ENCODE results near the gene KLK12.

DNA sequence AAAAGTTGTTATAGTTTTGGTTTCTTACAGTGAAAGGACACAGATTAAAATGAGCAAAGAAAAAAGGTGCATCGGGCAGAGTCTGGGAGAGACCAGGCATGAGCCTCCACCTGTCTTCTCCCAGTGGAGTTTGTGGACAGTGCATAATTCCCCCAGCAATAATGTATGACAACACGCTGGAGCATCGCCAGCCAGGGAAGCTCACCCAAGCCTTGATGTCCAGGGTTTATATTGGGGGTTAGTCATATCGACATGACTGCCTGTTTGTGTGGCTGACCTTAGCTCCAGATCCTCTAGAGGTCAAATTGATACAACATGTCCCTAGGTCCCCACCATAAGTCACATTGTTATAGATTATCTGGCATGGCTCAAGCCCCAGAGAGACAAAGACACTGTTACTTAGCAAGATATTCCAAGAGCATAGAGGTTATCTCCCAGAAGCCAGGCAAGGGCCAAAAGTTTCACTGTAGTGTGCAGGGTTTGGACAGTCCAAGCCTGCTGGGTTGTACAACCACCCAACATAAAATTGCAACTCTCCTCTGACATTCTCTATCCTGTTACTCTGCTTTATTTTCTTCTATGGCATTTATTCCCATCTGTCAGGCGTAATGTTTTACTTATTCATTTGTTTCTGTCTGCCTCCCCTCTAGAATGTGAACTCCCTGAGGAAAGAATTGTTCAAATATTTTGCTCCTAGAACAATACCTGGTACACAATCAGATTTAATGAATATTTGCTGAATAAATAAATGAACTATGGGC lies 35.7 kb upstream of the KLK12 start:
- TF ChIP-seq, protein P1, sequence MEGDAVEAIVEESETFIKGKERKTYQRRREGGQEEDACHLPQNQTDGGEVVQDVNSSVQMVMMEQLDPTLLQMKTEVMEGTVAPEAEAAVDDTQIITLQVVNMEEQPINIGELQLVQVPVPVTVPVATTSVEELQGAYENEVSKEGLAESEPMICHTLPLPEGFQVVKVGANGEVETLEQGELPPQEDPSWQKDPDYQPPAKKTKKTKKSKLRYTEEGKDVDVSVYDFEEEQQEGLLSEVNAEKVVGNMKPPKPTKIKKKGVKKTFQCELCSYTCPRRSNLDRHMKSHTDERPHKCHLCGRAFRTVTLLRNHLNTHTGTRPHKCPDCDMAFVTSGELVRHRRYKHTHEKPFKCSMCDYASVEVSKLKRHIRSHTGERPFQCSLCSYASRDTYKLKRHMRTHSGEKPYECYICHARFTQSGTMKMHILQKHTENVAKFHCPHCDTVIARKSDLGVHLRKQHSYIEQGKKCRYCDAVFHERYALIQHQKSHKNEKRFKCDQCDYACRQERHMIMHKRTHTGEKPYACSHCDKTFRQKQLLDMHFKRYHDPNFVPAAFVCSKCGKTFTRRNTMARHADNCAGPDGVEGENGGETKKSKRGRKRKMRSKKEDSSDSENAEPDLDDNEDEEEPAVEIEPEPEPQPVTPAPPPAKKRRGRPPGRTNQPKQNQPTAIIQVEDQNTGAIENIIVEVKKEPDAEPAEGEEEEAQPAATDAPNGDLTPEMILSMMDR (IDR thresholded peaks at IDR 0.05): no peak
- TF ChIP-seq POLR2A (IDR thresholded peaks at IDR 0.05): no peak

Measured in right lobe of liver (tissue), 4 donors.